HCT116 (cell line): ENCODE data around the gene POLN. TPM values are rescaled to one million over a fixed set of nuclear protein-coding genes. Genes with fewer than 3 reads are reported as not detected.

Source experiments
- ATAC-seq: fragments of 200-7000 bp; cut with Tn5 transposase; 2 replicates; pipeline ENCODE4 v1.9.1; 2020; ENCODE audit warnings: mild to moderate bottlenecking, moderate library complexity
- BruUV-seq: library from RNA; stranded (reverse); fragments of 400-500 nt; replicated peaks from 2 replicates; lab custom pipeline; 2021; lab: Mats Ljungman, UMichigan
- CTCF ChIA-PET: fragments of 300-600 bp; sonication (Branson Sonifier 250); formaldehyde crosslinking; loops from one replicate; lab custom pipeline; 2021; ENCODE audit warnings: antibody characterized with exemption; lab: Charles Lee
- POLR2A ChIA-PET: fragments of 300-600, 350-600 bp; sonication (Branson Sonifier 250); formaldehyde crosslinking; loops from one replicate; lab custom pipeline; 2021; ENCODE audit warnings: antibody characterized with exemption; lab: Charles Lee
- RAD21 ChIA-PET, 2 experiments: fragments of 300-600 bp; sonication (Branson Sonifier 250); formaldehyde crosslinking; loops; one replicate each; lab custom pipeline; 2023; ENCODE audit warnings: low total read pairs in 2 of 2; ENCODE audit not compliant: uncharacterized antibody in 2 of 2, unreplicated experiment in 2 of 2, low non-redundant PET in 1 of 2; lab: Charles Lee
- DNase-seq: peaks from one replicate; pipeline ENCODE4 v3.0.0-alpha.2; 2010; ENCODE audit warnings: low read depth, low spot score
- H2AFZ ChIP-seq: fragments of 200-600 bp; shearing (Covaris generic), sonication (generic); 2 replicates; pipeline ENCODE4 v1.6.1; 2017; ENCODE audit warnings: low read depth, mixed run types, mixed read lengths, antibody characterized with exemption, low read length; ENCODE audit not compliant: poor library complexity, severe bottlenecking
- H3K27ac ChIP-seq: 2 replicates; pipeline ENCODE4 v1.5.1; 2012; ENCODE audit warnings: low read depth, low read length
- H3K27me3 ChIP-seq: fragments of 200-600 bp; sonication (generic); 2 replicates; pipeline ENCODE4 v1.6.1; 2016; ENCODE audit warnings: mixed run types, low read length, mixed read lengths; ENCODE audit not compliant: insufficient read depth
- H3K36me3 ChIP-seq, 2 experiments: fragments of 200-500 bp in 1 of 2; fragments of 200-600 bp in 1 of 2; sonication (Bioruptor generic) in 1 of 2; sonication (generic) in 1 of 2; 2 replicates each; pipeline versions ENCODE4 v1.5.1 to v1.6.1; 2014 to 2016; ENCODE audit warnings: low read length in 2 of 2, inconsistent platforms in 1 of 2, mixed read lengths in 1 of 2, mixed run types in 1 of 2; ENCODE audit not compliant: insufficient read depth in 2 of 2, control insufficient read depth in 1 of 2
- H3K4me1 ChIP-seq, 2 experiments: fragments of 200-600 bp in 1 of 2; sonication (generic) in 1 of 2; 2 replicates each; pipeline versions ENCODE4 v1.5.1 to v1.6.1; 2012 to 2017; ENCODE audit warnings: low read length in 2 of 2, inconsistent platforms in 1 of 2, mild to moderate bottlenecking in 1 of 2, mixed read lengths in 1 of 2, mixed run types in 1 of 2, moderate library complexity in 1 of 2; ENCODE audit not compliant: insufficient read depth in 2 of 2, control insufficient read depth in 1 of 2
- H3K4me2 ChIP-seq: fragments of 200-600 bp; sonication (generic); 2 replicates; pipeline ENCODE4 v1.6.1; 2017; ENCODE audit warnings: mixed run types, low read length, mixed read lengths
- H3K4me3 ChIP-seq, 2 experiments: fragments of 200-600 bp in 1 of 2; sonication (generic) in 1 of 2; replicated peaks in 1 of 2; 2 replicates each; pipeline ENCODE4 v1.5.1; 2011 to 2016; ENCODE audit warnings: low read length in 2 of 2, control low read depth in 1 of 2, low read depth in 1 of 2, mild to moderate bottlenecking in 1 of 2, mixed read lengths in 1 of 2, mixed run types in 1 of 2
- H3K79me2 ChIP-seq: fragments of 200-600 bp; sonication (generic); 2 replicates; pipeline ENCODE4 v1.6.1; 2017; ENCODE audit warnings: mild to moderate bottlenecking, mixed run types, low read length, moderate library complexity, mixed read lengths; ENCODE audit not compliant: insufficient read depth
- H3K9ac ChIP-seq: fragments of 200-600 bp; sonication (generic); 2 replicates; pipeline ENCODE4 v1.6.1; 2016; ENCODE audit warnings: low read length, mixed read lengths
- H3K9me2 ChIP-seq: fragments of 200-600 bp; sonication (generic), shearing (Covaris generic); 2 replicates; pipeline ENCODE4 v1.6.1; 2017; ENCODE audit warnings: mixed run types, mild to moderate bottlenecking, moderate library complexity; ENCODE audit not compliant: insufficient read depth
- H3K9me3 ChIP-seq, 2 experiments: fragments of 200-500 bp in 1 of 2; fragments of 200-600 bp in 1 of 2; sonication (Bioruptor generic) in 1 of 2; sonication (generic) in 1 of 2; 2 replicates each; pipeline ENCODE4 v1.6.1; 2014 to 2017; ENCODE audit warnings: low read length in 2 of 2, mixed read lengths in 2 of 2, inconsistent platforms in 1 of 2, low read depth in 1 of 2, mild to moderate bottlenecking in 1 of 2, mixed run types in 1 of 2, moderate library complexity in 1 of 2; ENCODE audit not compliant: control insufficient read depth in 1 of 2, insufficient read depth in 1 of 2
- H4K20me1 ChIP-seq: fragments of 200-600 bp; sonication (generic), shearing (Covaris generic); 2 replicates; pipeline ENCODE4 v1.6.1; 2017; ENCODE audit warnings: mixed run types, mild to moderate bottlenecking, moderate library complexity; ENCODE audit not compliant: insufficient read depth
- ATF3 ChIP-seq: IDR thresholded peaks from 2 replicates; pipeline ENCODE4 v1.6.1; 2012
- CBX3 ChIP-seq: IDR thresholded peaks from 2 replicates; pipeline ENCODE4 v1.6.1; 2012; ENCODE audit warnings: low read depth
- CEBPB ChIP-seq: IDR thresholded peaks from 2 replicates; pipeline ENCODE4 v1.6.1; 2012; ENCODE audit warnings: low read depth
- CTCF ChIP-seq, 3 experiments: fragments of 200-600 bp in 1 of 3; sonication (generic) in 1 of 3; IDR thresholded peaks in 2 of 3; conservative IDR thresholded peaks in 1 of 3; 2 replicates each; pipeline ENCODE4 v1.5.1; 2012 to 2017; ENCODE audit warnings: low read depth in 2 of 3, low read length in 2 of 3, antibody characterized with exemption in 1 of 3, borderline replicate concordance in 1 of 3, control low read depth in 1 of 3, mild to moderate bottlenecking in 1 of 3, mixed read lengths in 1 of 3, mixed run types in 1 of 3, moderate library complexity in 1 of 3; ENCODE audit not compliant: insufficient read depth in 1 of 3
- EGR1 ChIP-seq: IDR thresholded peaks from 2 replicates; pipeline ENCODE4 v1.6.1; 2012; ENCODE audit warnings: low read depth
- ELF1 ChIP-seq: IDR thresholded peaks from 2 replicates; pipeline ENCODE4 v1.6.1; 2012; ENCODE audit warnings: low read depth, borderline replicate concordance
- EZH2 ChIP-seq: fragments of 200-600 bp; sonication (generic); IDR thresholded peaks from 2 replicates; pipeline ENCODE4 v1.6.1; 2017; ENCODE audit warnings: antibody characterized with exemption, mixed run types
- JUND ChIP-seq: IDR thresholded peaks from 2 replicates; pipeline ENCODE4 v1.6.1; 2012
- POLR2A ChIP-seq: IDR thresholded peaks from 2 replicates; pipeline ENCODE4 v1.7.0; 2011; ENCODE audit warnings: borderline replicate concordance; ENCODE audit not compliant: insufficient read depth, insufficient read length; ENCODE audit errors: extremely low read depth
- POLR2AphosphoS5 ChIP-seq: IDR thresholded peaks from 2 replicates; pipeline ENCODE4 v1.6.1; 2011; ENCODE audit warnings: mild to moderate bottlenecking, low read depth, low read length, moderate library complexity
- SIN3A ChIP-seq: IDR thresholded peaks from 2 replicates; pipeline ENCODE4 v1.6.1; 2012; ENCODE audit warnings: low read depth
- YY1 ChIP-seq: IDR thresholded peaks from 2 replicates; pipeline ENCODE4 v1.6.1; 2011; ENCODE audit warnings: low read length, low read depth, moderate library complexity, mild to moderate bottlenecking; ENCODE audit not compliant: insufficient replicate concordance; ENCODE audit errors: extremely low read depth
- ZNF274 ChIP-seq: fragments of 200-500 bp; sonication (Bioruptor generic); IDR thresholded peaks from 2 replicates; pipeline ENCODE4 v1.6.1; 2014; ENCODE audit warnings: mild to moderate bottlenecking, low read depth, low read length, inconsistent platforms
- intact Hi-C: fragments of 100-400 bp; cut with micrococcal nuclease; formaldehyde crosslinking; loops from 2 replicates; pipeline ENCODE4 v1.10.0; 2022
- total RNA-seq: library from RNA; stranded (reverse); gene quantifications from one replicate; pipeline ENCODE4 v1.2.1, GENCODE V29; 2021; ENCODE audit not compliant: unreplicated experiment

POLN gene
- total RNA-seq, 1 experiment from 2014 or later = 3.1 TPM

- TF ChIP-seq ATF3 (no peak), ELF1 (no peak), CEBPB (no peak)
Observed at GRCh38 chr4:2193326-2193725, 48.6 kb downstream of the POLN start (continued).

- ChIA-PET RAD21 (no interaction called here), POLR2A (no interaction called here), CTCF (no interaction called here)
- H3K9ac ChIP-seq = no peak overlapping the region
- no peak overlapping the region for H2AFZ ChIP-seq
- DNase-seq = no peak
- H3K4me2 ChIP-seq = no peak overlapping the region
- no peaks in the 10 kb centered on the region for H4K20me1 ChIP-seq
- no peak for ATAC-seq
- H3K4me1 ChIP-seq = no peaks in the 10 kb centered on the region
- H3K36me3 ChIP-seq = no peaks in the 10 kb centered on the region
- H3K9me2 ChIP-seq = no peaks in the 10 kb centered on the region
- no peaks in the 10 kb centered on the region for H3K79me2 ChIP-seq
- no peak overlapping the region for H3K4me3 ChIP-seq
- H3K9me3 ChIP-seq = no peaks in the 10 kb centered on the region
- BruUV-seq = no TSS peak
- TF ChIP-seq YY1 = no peak
- no peak for TF ChIP-seq EZH2
- no peak for TF ChIP-seq POLR2AphosphoS5
- no peak for TF ChIP-seq CBX3
- no peak for TF ChIP-seq CTCF (IDR thresholded peaks at IDR 0.05 in 2 of 3, conservative IDR thresholded peaks at IDR 0.05 in 1 of 3; ENCODE audit: borderline replicate concordance in 1 of 3, insufficient read depth in 1 of 3, low read depth in 2 of 3, low read length in 2 of 3)
- no peak for TF ChIP-seq ZNF274
- TF ChIP-seq SIN3A = no peak
- no peak for TF ChIP-seq JUND
- TF ChIP-seq POLR2A = no peak
- TF ChIP-seq EGR1 = no peak
- no peaks in the 10 kb centered on the region for H3K27me3 ChIP-seq
- no peak overlapping the region for H3K27ac ChIP-seq
- intact Hi-C loops = loop anchor here (1.0 to 2.0 kb wide), 3 partner anchors 178 to 440 kb away; no protein-coding TSS in a partner anchor
Observed at GRCh38 chr4:2186865-2187172, 55.1 kb downstream of the POLN start.
